ENCODE results near the gene PARVB.
"Not testable (repeated sequence)": the region's sequence is repeated elsewhere in the genome, so short reads cannot be mapped to it uniquely, and the experiment has no call there.

The PARVB gene

GRCh38 chr22:44029069-44029468 is 5.0 kb downstream of the PARVB start:
- DNase-seq: no peak

- no peak for DNase-seq
Measured at GRCh38 chr22:44030051-44030701, 6.1 kb downstream of the PARVB start.

- no peak for DNase-seq
Measured at GRCh38 chr22:44030702-44031082, 6.6 kb downstream of the PARVB start.

- no peak for DNase-seq
Measured at GRCh38 chr22:44031158-44031952, 7.3 kb downstream of the PARVB start.

GRCh38 chr22:44032126-44032730 is 8.1 kb downstream of the PARVB start:
- DNase-seq: no peak

DNA sequence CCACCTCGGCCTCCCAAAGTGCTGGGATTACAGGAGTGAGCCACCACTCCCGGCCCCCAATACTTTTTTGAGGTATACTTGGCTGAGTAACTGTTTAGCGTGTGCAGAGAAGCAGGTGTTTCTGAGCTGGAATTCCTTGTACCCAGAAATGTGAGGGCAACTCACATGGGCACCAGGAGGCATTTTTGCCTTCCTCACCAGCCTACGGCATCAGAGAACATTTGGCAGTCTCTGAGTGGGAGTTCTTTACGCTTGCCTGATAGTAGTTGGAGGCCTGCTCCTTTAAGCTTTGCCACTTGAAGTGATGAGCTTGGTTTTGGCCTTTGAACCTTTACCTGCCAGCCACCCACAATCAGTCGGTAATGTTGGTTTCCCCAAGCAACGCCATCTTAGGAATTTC is 9.2 kb downstream of the PARVB start:
- no peak for DNase-seq

- DNase-seq: no peak
Measured at GRCh38 chr22:44033694-44034093, 9.6 kb downstream of the PARVB start.

- no peak for DNase-seq
Measured at GRCh38 chr22:44037519-44038375, 13.6 kb downstream of the PARVB start.

- DNase-seq: no peak
Measured at GRCh38 chr22:44039566-44040171, 15.6 kb downstream of the PARVB start.

DNA sequence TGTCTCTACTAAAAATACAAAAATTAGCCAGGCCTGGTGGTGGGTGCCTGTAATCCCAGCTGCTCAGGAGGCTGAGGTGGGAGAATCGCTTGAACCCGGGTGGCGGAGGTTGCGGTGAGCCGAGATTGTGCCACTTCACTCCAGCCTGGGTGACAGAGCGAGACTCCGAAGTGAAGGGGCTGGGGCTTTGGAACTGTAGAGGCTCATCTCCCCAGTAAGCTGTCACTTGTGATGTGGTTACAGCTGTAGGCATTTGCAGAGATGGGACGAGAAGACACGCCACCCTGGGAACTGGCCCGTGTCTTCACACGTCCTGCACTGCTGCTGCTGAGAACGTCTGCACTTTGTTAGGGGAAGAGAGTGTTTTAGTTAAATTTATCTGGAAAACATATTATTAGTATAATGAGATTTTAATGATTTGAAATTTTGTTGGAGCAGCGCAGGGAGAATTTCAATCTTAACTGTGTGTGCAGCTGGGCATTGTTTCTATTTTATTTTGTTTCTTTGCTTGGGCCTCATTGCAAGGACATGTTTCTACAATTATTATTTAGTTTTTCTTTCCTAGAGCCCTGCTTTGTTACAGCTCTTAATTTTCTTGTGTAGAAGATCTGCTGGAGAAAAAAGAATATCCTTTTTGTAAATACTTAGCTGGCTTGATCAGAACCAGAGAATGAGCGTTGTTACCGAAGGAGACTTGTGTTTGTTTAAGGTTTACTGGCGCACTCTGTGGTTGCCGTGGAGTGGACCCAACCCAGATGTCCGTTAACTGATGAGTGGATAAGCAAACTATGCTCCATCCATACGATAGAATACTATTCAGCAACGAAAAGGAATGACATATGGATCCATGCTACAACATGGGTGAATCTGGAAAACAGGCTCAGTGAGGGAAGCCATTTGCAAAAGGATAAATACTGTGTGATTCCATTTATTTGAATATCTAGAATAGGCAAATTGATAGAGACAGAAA is 18.4 kb downstream of the PARVB start:
- DNase-seq: no peak

GRCh38 chr22:44045145-44045544 is 21.0 kb downstream of the PARVB start:
- no peak for DNase-seq

DNA sequence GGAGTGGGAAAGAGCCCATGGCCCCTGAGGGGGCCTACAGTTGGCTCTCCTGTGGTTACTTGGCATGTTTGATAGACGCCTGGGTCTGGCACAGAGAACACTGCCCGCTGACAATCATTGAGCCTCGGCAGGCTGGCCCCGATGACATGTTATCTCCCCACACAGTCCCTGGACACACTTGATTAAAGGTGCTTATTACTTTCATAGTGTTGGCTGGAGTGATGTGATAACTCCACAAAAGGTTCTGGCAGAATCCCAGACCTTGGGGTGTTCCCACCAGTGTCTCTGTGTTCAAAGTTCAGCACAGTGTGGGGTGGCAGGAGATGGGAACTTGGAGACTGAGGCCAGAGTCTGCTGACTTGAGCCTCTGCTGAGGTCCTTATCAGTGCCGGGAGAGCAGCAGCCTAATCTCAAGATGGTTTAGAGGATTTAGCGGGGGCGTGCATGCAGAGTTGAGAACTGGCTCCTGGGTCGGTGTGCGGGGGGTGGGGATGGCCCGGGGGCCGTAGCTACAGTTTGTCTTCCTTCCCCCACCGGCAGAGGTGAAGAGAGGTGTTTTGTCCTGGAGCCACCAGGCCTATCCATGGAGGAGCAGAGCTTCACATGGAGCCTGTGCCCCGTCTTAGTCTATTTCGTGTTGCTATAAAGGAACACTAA is 22.5 kb downstream of the PARVB start:
- no peak for DNase-seq

GRCh38 chr22:44047891-44048301 is 23.8 kb downstream of the PARVB start:
- DNase-seq: no peak

DNA sequence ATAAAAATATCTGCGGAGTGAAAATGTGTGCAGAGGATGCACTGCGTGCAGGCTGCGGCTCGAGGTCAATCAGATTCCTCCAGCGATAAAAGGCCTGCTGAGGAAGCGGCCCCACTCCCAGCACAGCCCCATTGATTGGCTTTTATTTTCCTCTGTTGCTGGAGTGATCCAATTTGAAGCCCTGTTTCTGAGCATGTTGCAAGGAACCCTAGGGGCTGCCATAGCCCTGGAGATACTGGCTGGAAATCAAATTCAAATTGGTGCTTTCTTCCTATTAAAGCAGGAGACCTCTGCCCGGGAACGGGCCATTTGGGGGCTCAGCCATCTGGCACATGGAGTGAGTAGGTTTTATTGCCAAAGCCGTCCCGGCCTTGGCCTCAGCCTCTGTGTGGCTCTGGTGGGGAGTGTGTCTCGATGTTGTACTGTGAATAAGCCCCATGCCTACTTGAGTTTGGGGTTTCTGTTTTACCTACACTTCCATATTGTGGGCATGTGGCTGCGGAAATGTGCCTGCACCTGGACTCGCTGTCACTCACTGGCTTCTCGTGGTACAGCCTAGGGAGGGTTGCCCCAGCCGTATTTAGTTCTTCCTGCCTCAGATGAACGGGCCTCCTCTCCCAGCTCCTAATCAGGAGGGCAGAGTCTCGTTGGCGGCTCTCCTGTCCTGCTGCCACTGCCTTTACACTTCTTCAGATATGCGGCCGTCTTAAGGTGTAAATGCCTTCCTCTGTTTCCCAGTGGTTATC is 25.6 kb downstream of the PARVB start:
- no peak for DNase-seq

- DNase-seq: no peak
Measured at GRCh38 chr22:44050766-44051355, 26.8 kb downstream of the PARVB start.

DNA sequence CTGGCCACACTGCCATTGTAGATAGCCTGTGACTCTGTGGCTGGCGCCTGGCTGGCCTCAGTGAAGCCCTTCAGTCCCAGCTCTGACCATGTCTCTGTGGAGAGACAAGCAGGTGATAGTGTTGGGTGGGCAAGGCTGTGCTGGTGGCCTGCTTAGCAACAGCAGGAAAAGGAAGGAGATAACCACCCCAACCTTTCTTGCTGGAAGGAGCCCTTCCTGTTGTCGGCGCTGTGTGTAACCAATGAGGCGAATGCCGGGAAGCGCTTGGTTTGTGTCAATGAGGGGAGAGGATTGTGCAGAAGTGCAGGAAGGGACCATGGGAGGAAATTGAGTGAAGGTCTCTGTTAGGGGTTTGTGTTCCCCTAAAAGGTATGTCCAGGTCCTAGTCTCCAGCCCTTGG is 27.3 kb downstream of the PARVB start:
- DNase-seq: no peak

DNA sequence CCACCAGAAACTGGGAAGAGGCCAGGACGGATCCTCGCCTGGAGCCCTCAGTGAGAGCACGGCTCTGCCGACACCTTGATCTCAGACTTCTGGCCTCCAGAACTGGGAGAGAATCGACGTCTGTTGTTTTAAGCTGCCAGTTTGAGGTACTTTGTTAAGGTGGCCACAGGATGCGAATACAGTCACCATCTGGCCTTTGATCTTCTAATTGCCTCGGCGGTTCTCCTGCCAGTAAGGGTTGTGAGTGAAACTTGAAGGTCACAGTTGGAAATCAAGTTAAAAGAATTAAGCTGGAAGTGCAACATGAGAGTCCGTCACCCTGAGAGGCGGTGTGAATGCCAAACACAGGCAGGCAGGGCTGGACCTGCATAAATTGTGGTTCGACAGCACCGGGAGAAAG is 27.9 kb downstream of the PARVB start:
- DNase-seq: no peak

- no peak for DNase-seq
Measured at GRCh38 chr22:44055805-44056204, 31.7 kb downstream of the PARVB start.

GRCh38 chr22:44056649-44057048 is 32.5 kb downstream of the PARVB start:
- not testable (repeated sequence) for DNase-seq
